GM23338 (cell line): ENCODE measurements around the gene PRR22.

Source experiments
- TF ChIP-seq, protein P1 (sequence below), 2 experiments: fragments of 200-600 bp in 1 of 2; sonication (generic) in 1 of 2; conservative IDR thresholded peaks; 2 replicates each; pipeline versions ENCODE4 v1.5.1 to v1.6.1; 2016 to 2017; ENCODE audit warnings: antibody characterized with exemption in 2 of 2, low read depth in 2 of 2, mild to moderate bottlenecking in 2 of 2, moderate library complexity in 1 of 2
- TF ChIP-seq, protein P2 (sequence below): IDR thresholded peaks from one replicate; pipeline ENCODE4 v1.6.1; 2018; ENCODE audit warnings: antibody characterized with exemption; ENCODE audit not compliant: unreplicated experiment
- TF ChIP-seq, protein P3 (sequence below): IDR thresholded peaks from 2 replicates; pipeline ENCODE4 v1.6.1; 2016; ENCODE audit warnings: antibody characterized with exemption

DNA sequence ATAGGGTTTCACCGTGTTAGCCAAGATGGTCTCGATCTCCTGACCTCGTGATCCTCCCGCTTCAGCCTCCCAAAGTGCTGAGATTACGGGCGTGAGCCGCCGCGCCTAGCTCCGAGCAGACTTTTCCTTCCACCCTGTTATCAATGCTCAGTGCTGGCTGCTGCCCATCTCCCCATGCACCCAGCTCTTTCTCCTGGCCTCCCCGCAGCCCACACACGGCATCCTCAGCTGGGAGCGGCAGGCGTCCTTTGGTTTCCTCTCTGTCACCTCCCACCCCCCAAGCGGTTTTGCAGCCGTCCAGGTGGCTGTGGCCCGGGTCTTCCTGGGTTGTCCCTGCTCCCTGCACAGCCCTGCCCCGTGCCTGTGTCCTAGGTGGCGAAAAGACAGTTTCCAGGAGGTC is 12.1 kb downstream of the PRR22 start:
- TF ChIP-seq, protein P1, sequence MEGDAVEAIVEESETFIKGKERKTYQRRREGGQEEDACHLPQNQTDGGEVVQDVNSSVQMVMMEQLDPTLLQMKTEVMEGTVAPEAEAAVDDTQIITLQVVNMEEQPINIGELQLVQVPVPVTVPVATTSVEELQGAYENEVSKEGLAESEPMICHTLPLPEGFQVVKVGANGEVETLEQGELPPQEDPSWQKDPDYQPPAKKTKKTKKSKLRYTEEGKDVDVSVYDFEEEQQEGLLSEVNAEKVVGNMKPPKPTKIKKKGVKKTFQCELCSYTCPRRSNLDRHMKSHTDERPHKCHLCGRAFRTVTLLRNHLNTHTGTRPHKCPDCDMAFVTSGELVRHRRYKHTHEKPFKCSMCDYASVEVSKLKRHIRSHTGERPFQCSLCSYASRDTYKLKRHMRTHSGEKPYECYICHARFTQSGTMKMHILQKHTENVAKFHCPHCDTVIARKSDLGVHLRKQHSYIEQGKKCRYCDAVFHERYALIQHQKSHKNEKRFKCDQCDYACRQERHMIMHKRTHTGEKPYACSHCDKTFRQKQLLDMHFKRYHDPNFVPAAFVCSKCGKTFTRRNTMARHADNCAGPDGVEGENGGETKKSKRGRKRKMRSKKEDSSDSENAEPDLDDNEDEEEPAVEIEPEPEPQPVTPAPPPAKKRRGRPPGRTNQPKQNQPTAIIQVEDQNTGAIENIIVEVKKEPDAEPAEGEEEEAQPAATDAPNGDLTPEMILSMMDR (conservative IDR thresholded peaks at IDR 0.05; ENCODE audit: low read depth in 2 of 2): no peak
- TF ChIP-seq, protein P2, sequence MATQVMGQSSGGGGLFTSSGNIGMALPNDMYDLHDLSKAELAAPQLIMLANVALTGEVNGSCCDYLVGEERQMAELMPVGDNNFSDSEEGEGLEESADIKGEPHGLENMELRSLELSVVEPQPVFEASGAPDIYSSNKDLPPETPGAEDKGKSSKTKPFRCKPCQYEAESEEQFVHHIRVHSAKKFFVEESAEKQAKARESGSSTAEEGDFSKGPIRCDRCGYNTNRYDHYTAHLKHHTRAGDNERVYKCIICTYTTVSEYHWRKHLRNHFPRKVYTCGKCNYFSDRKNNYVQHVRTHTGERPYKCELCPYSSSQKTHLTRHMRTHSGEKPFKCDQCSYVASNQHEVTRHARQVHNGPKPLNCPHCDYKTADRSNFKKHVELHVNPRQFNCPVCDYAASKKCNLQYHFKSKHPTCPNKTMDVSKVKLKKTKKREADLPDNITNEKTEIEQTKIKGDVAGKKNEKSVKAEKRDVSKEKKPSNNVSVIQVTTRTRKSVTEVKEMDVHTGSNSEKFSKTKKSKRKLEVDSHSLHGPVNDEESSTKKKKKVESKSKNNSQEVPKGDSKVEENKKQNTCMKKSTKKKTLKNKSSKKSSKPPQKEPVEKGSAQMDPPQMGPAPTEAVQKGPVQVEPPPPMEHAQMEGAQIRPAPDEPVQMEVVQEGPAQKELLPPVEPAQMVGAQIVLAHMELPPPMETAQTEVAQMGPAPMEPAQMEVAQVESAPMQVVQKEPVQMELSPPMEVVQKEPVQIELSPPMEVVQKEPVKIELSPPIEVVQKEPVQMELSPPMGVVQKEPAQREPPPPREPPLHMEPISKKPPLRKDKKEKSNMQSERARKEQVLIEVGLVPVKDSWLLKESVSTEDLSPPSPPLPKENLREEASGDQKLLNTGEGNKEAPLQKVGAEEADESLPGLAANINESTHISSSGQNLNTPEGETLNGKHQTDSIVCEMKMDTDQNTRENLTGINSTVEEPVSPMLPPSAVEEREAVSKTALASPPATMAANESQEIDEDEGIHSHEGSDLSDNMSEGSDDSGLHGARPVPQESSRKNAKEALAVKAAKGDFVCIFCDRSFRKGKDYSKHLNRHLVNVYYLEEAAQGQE: no peak
- TF ChIP-seq, protein P3, sequence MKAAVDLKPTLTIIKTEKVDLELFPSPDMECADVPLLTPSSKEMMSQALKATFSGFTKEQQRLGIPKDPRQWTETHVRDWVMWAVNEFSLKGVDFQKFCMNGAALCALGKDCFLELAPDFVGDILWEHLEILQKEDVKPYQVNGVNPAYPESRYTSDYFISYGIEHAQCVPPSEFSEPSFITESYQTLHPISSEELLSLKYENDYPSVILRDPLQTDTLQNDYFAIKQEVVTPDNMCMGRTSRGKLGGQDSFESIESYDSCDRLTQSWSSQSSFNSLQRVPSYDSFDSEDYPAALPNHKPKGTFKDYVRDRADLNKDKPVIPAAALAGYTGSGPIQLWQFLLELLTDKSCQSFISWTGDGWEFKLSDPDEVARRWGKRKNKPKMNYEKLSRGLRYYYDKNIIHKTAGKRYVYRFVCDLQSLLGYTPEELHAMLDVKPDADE: no peak
